ENCODE data around the gene LPP. TPM values are rescaled to one million over a fixed set of nuclear protein-coding genes. Genes with fewer than 3 reads are reported as not detected.

Gene LPP
- total and polyA plus RNA-seq, 9 of the 15 experiments (the other 6 are each of a cell fraction or from before 2014, with no cell fraction given), result 0.07 to 0.18 TPM; not detected in 7

- Histone ChIP-seq H3K4me1 (replicated peaks in 1 of 2; ENCODE audit: control insufficient read depth in 2 of 2, insufficient read depth in 2 of 2, low read length in 2 of 2) (no peaks in the 10 kb centered on the region), H3K4me2 (ENCODE audit: insufficient read depth, low read length) (no peak overlapping the region), H3K9me1 (ENCODE audit: control insufficient read depth, insufficient read depth, low read length) (no peaks in the 10 kb centered on the region), H3K27me3 (ENCODE audit: control insufficient read depth in 2 of 2, insufficient read depth in 2 of 2, low read length in 2 of 2) (no peaks in the 10 kb centered on the region), H4K20me1 (replicated peaks; ENCODE audit: control insufficient read depth, insufficient read depth, low read length) (no peaks in the 10 kb centered on the region), H3K9me3 (replicated peaks; ENCODE audit: control insufficient read depth, insufficient read depth, low read depth, low read length) (no peaks in the 10 kb centered on the region), H3K79me2 (ENCODE audit: control insufficient read depth, insufficient read depth, low read length) (no peaks in the 10 kb centered on the region), H3K36me3 (ENCODE audit: control insufficient read depth, insufficient read depth, low read length) (no peaks in the 10 kb centered on the region), H3K4me3 (no peak overlapping the region), H3K27ac (ENCODE audit: extremely low read depth, low read depth, low read length) (no peak overlapping the region), H2AFZ (ENCODE audit: low read depth, low read length) (no peak overlapping the region), H3K9ac (ENCODE audit: insufficient read depth in 1 of 2, low read depth in 2 of 2, low read length in 2 of 2) (no peak overlapping the region)
- 0% methylated on average over 9 of the region's 9 CpGs for WGBS (ENCODE audit: insufficient coverage, low coverage, missing lambda C conversion rate)
- POLR2A ChIA-PET, result interaction anchor here (0.9 kb wide), 1 partner anchor 14 kb away, joined by 3 read pairs; no protein-coding TSS in a partner anchor
- FAIRE-seq (no peak), ATAC-seq (no peak), DNase-seq (ENCODE audit: extremely low read depth in 1 of 4, low spot score in 3 of 4) (no peak)
- CTCF ChIA-PET (ENCODE audit: low intra/inter-chr PET ratio), result no interaction called here
- in situ Hi-C loops (cut with MboI) (no loop called here), intact Hi-C loops (cut with micrococcal nuclease) (no loop called here)
- no peak for TF ChIP-seq RBBP5 (IDR thresholded peaks at IDR 0.05; ENCODE audit: borderline replicate concordance, insufficient read depth, low read length, poor library complexity, severe bottlenecking)
- TF ChIP-seq, protein P1, sequence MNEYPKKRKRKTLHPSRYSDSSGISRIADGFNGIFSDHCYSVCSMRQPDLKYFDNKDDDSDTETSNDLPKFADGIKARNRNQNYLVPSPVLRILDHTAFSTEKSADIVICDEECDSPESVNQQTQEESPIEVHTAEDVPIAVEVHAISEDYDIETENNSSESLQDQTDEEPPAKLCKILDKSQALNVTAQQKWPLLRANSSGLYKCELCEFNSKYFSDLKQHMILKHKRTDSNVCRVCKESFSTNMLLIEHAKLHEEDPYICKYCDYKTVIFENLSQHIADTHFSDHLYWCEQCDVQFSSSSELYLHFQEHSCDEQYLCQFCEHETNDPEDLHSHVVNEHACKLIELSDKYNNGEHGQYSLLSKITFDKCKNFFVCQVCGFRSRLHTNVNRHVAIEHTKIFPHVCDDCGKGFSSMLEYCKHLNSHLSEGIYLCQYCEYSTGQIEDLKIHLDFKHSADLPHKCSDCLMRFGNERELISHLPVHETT (CRISPR knock-in tag; conservative IDR thresholded peaks at IDR 0.05 in 1 of 2, IDR thresholded peaks at IDR 0.05 in 1 of 2), result no peak
- TF ChIP-seq KLF13 (tag; IDR thresholded peaks at IDR 0.05; ENCODE audit: borderline replicate concordance, low read depth), result no peak
- TF ChIP-seq SNRNP70 (optimal IDR thresholded peaks at IDR 0.05; ENCODE audit: low read depth, low read length), result no peak
- TF ChIP-seq JUNB (CRISPR knock-in tag; conservative IDR thresholded peaks at IDR 0.05), result no peak
- no peak for TF ChIP-seq IFI16 (CRISPR knock-in tag; IDR thresholded peaks at IDR 0.05)
- TF ChIP-seq TEAD4 (IDR thresholded peaks at IDR 0.05; ENCODE audit: low read length), result no peak
- TF ChIP-seq TEAD4 (CRISPR knock-in tag; IDR thresholded peaks at IDR 0.05; ENCODE audit: borderline replicate concordance), result no peak
- TF ChIP-seq MED1 (CRISPR knock-in tag; IDR thresholded peaks at IDR 0.05; ENCODE audit: borderline replicate concordance), result no peak
- TF ChIP-seq ERF (CRISPR knock-in tag; IDR thresholded peaks at IDR 0.05), result no peak
- no peak for TF ChIP-seq SP2 (IDR thresholded peaks at IDR 0.05; ENCODE audit: extremely low read depth, low read depth, low read length, poor library complexity, severe bottlenecking)
- no peak for TF ChIP-seq ZNF384 (IDR thresholded peaks at IDR 0.05; ENCODE audit: low read depth, low read length)
- no peak for TF ChIP-seq ZNF57 (CRISPR knock-in tag; IDR thresholded peaks at IDR 0.05)
- no peak for TF ChIP-seq BRD4 (IDR thresholded peaks at IDR 0.05)
- TF ChIP-seq HMBOX1 (IDR thresholded peaks at IDR 0.05), result no peak
- TF ChIP-seq ARNT (IDR thresholded peaks at IDR 0.05), result no peak
- no peak for TF ChIP-seq ZFP36 (IDR thresholded peaks at IDR 0.05; ENCODE audit: low read depth, low read length, partially characterized antibody)
- no peak for TF ChIP-seq PCBP1 (IDR thresholded peaks at IDR 0.05; ENCODE audit: low read depth, low read length, poor library complexity, severe bottlenecking)
- no peak for TF ChIP-seq ZZZ3 (IDR thresholded peaks at IDR 0.05)
- BruUV-seq (replicated peaks), result no TSS peak
Measured at GRCh38 chr3:188284455-188285212, 130.7 kb downstream of the LPP start.

Data from K562 (cell line).